ENCODE measurements around the gene SH3PXD2A. TPM values are rescaled to one million over a fixed set of nuclear protein-coding genes. Genes with fewer than 3 reads are reported as not detected.

Gene SH3PXD2A
- total and polyA plus RNA-seq, 7 donors = 3.0 to 57.7 (median 10.6) TPM

DNA sequence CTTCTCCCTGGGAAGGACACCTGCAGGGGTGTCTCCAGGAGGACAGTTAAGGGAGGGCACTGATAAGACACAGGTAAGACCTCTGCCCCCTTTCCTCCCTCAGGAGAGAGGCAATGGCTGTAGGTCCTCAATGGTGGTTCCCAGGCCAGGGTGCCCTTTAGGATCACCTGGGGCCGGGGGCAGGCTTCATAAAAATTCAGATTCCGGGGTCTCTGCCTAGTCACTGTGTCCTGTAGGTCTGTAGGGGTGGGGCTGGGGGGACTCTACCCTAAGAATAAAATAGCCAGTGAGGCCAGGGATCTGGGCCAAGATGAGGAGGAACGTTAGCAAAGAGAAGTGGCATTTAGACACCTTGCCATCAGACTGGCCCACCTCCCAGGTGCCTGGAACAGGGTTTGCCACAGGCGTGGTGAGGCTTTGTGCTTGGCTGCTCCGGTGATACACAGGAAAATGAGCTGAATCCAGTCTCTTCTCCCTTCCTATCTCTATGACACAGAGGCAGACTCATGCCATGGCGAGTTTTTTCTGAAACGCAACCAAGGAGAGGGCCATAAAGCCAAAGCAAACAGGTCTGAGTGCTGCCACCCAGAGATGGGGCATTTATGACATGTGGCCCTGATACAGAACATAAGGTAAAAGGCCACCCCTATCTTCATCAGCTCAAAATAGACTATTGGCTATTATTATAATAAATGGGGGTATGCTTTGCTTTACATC is 52.6 kb downstream of the SH3PXD2A start:
- Histone ChIP-seq H3K9me3 (no peaks in the 10 kb centered on the region), H3K4me3 (no peak overlapping the region), H3K27ac (no peak overlapping the region), H3K27me3 (ENCODE audit: insufficient read depth in 3 of 3, low read length in 2 of 3) (no peaks in the 10 kb centered on the region), H3K4me1 (no peaks in the 10 kb centered on the region), H3K36me3 (ENCODE audit: insufficient read depth in 1 of 2, low read depth in 1 of 2) (peaks cover 0 to 15% of the 10 kb centered on the region in 2 donors)
- intact Hi-C loops (cut with DNase I) = no loop called here
- WGBS, 3 donors = 54 to 74% (median 69%) methylated on average over 7 of the region's 7 CpGs
- ATAC-seq (peak in 3 of 4 donors; percentile 40 to 80 (median 68)), DNase-seq (no peak)
- TF ChIP-seq CTCF (IDR thresholded peaks at IDR 0.05) = no peak

DNA sequence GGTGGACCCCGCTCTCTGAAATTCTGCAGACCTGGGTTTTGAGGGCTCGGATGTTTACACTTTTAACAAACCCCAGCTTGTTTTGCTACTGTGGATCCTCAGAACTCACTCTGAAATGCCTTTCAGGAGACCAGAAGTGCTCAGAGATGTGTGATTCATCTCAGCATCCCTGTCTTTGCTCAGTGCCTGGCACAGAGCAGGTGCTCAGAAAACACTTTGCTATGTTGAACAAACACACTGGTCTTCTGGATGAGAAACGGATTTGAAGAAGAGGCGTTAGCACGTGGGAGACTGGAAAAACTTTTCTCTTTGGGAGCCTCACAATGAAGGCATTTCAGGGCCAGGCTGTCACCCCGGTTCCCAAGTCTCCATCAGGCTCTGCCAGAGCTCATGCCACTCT is 53.3 kb downstream of the SH3PXD2A start:
- 75 to 87% (median 80%) methylated on average over 6 of the region's 6 CpGs for WGBS, 3 donors

DNA sequence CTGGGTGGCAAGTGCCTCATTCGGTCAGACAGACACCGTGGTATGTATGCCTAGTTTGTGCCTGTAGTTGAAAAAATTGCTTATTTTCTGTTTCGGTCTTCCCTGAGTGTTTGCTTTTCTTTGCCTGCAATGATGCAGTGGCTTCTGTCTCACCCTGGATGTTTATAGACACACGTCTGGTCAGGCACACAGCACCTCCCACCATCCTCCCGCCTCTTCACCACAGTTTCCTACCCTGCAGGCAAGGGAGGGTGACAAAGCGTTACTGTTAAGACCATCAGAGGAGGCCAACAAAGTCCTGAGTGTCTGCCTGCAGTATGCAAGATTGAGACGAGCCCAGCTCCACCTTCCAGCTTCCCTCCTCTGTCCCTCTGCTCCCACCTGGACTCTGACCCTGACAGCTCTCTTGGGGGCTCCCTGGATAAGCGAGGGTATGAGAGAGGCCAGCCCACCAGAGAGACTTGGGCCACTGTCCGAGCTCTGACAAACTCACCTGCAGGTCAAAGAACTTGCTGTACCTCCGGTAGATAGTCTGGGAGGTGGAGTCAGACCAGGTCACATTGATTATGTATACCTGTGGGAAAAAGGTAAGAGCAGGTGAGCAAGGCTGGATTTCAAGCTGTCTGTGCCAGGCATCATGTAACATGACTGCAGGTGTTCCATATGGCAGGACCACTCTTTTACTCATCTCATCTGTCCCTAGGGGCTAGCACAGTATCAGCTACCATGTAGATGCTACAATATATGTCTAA is 54.4 kb downstream of the SH3PXD2A start:
- no peaks in the 10 kb centered on the region for H3K9me3 ChIP-seq
- peaks cover 0 to 15% of the 10 kb centered on the region in 2 donors for H3K36me3 ChIP-seq (ENCODE audit: insufficient read depth in 1 of 2, low read depth in 1 of 2)
- intact Hi-C loops (cut with DNase I) = no loop called here
- no peaks in the 10 kb centered on the region for H3K27me3 ChIP-seq (ENCODE audit: insufficient read depth in 3 of 3, low read length in 2 of 3)
- no peaks in the 10 kb centered on the region for H3K4me1 ChIP-seq
- no peak overlapping the region for H3K4me3 ChIP-seq
- DNase-seq (peak in 1 of 2 donors; percentile 40), ATAC-seq (no peak)
- WGBS, 3 donors = 90 to 95% (median 90%) methylated on average over 10 of the region's 10 CpGs
- no peak overlapping the region for H3K27ac ChIP-seq
- no peak for TF ChIP-seq CTCF (IDR thresholded peaks at IDR 0.05)

More for the DNA sequence above, 53.3 kb downstream of the SH3PXD2A start:
- DNase-seq (no peak), ATAC-seq (no peak)
- Histone ChIP-seq H3K36me3 (ENCODE audit: insufficient read depth in 1 of 2, low read depth in 1 of 2) (peaks cover 0 to 15% of the 10 kb centered on the region in 2 donors), H3K9me3 (no peaks in the 10 kb centered on the region), H3K27ac (no peak overlapping the region), H3K4me1 (no peaks in the 10 kb centered on the region), H3K4me3 (no peak overlapping the region), H3K27me3 (ENCODE audit: insufficient read depth in 3 of 3, low read length in 2 of 3) (no peaks in the 10 kb centered on the region)
- intact Hi-C loops (cut with DNase I) = no loop called here
- TF ChIP-seq CTCF (IDR thresholded peaks at IDR 0.05) = no peak

GRCh38 chr10:103800089-103800488 is 55.3 kb downstream of the SH3PXD2A start:
- no peak for TF ChIP-seq CTCF (IDR thresholded peaks at IDR 0.05)
- H3K27me3 ChIP-seq (ENCODE audit: insufficient read depth in 3 of 3, low read length in 2 of 3) = no peaks in the 10 kb centered on the region
- H3K27ac ChIP-seq = no peak overlapping the region
- no peaks in the 10 kb centered on the region for H3K4me1 ChIP-seq
- 82 to 96% (median 82%) methylated on average over 3 of the region's 3 CpGs for WGBS, 3 donors
- DNase-seq (no peak), ATAC-seq (no peak)
- H3K4me3 ChIP-seq = no peak overlapping the region
- intact Hi-C loops (cut with DNase I) = no loop called here
- no peaks in the 10 kb centered on the region for H3K9me3 ChIP-seq
- peaks cover 0 to 15% of the 10 kb centered on the region in 2 donors for H3K36me3 ChIP-seq (ENCODE audit: insufficient read depth in 1 of 2, low read depth in 1 of 2)
